HFFc6 (cell line): Measurements from ENCODE around the gene TOPAZ1. TPM values are rescaled to one million over a fixed set of nuclear protein-coding genes. Genes with fewer than 3 reads are reported as not detected.
A peak's percentile ranks its signal among the peaks of the same experiment; 100 is the strongest.

Experiments
- DNase-seq: peaks from one replicate; pipeline ENCODE4 v3.0.0-alpha.2; 2018
- H3K27ac Mint-ChIP-seq: 2 replicates; pipeline ENCODE4 v1.8.0; 2020; ENCODE audit warnings: mild to moderate bottlenecking, mixed read lengths
- H3K27me3 Mint-ChIP-seq: 2 replicates; pipeline ENCODE4 v1.8.0; 2021; ENCODE audit warnings: mild to moderate bottlenecking, moderate library complexity, mixed read lengths; ENCODE audit not compliant: insufficient read depth
- H3K36me3 Mint-ChIP-seq: 2 replicates; pipeline ENCODE4 v1.8.0; 2021; ENCODE audit warnings: low read depth, mixed read lengths
- H3K4me1 Mint-ChIP-seq: 2 replicates; pipeline ENCODE4 v1.8.0; 2020; ENCODE audit warnings: low read depth, mixed read lengths
- H3K4me3 Mint-ChIP-seq: 2 replicates; pipeline ENCODE4 v1.8.0; 2020; ENCODE audit warnings: mild to moderate bottlenecking, moderate library complexity, mixed read lengths
- H3K9me3 Mint-ChIP-seq: 2 replicates; pipeline ENCODE4 v1.8.0; 2020; ENCODE audit warnings: mild to moderate bottlenecking, mixed read lengths
- CTCF ChIP-seq: fragments of 200-600 bp; sonication (generic); IDR thresholded peaks from 2 replicates; pipeline ENCODE4 v1.5.0; 2021; ENCODE audit warnings: antibody characterized with exemption, mild to moderate bottlenecking
- total RNA-seq, 6 experiments: library from RNA; stranded (reverse); fragmentation: NEBNext Ultra II Directional; extraction: Animal tissue kit (Norgen Biotek cat#: 25700); gene quantifications; 2 replicates in 1 of 6; 3 replicates in 5 of 6; pipeline ENCODE4 v1.2.3, GENCODE V29; 2021

TOPAZ1 gene
- total RNA-seq, 6 experiments from 2014 or later: not detected

DNA sequence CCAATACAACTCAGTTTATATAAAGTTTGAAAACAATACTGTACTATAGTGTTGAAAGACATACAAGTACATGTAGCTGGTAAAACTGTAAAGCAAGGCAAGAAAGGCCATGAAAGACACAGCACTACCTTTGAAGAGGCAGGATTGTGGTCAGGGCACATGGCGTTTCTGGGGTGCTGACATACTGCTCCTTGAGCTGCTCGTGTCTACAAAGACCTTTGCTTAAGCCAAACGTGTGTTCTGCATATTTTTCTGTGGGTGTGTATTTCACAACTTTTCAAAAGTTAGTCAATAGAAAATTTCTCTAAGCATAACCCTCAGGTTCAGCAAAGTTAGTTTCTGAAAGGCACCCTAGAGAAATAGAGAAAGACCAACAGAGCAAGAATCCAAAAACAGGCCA, 14.1 kb upstream of the TOPAZ1 start:
- Mint-ChIP-seq H3K9me3 (no peaks in the 10 kb centered on the region), H3K27me3 (peaks cover 10% of the 10 kb centered on the region), H3K4me1 (peaks cover 8% of the 10 kb centered on the region; the same call in 1 of the 2 replicates), H3K4me3 (no peak overlapping the region), H3K27ac (no peak overlapping the region), H3K36me3 (no peaks in the 10 kb centered on the region)
- TF ChIP-seq CTCF: no peak
- no peak for DNase-seq

- no peak for TF ChIP-seq CTCF
- H3K4me1 Mint-ChIP-seq: no peaks in the 10 kb centered on the region
- DNase-seq: no peak
- H3K36me3 Mint-ChIP-seq: no peaks in the 10 kb centered on the region
- no peak overlapping the region for H3K4me3 Mint-ChIP-seq
- H3K27me3 Mint-ChIP-seq: peaks cover 6% of the 10 kb centered on the region
- H3K9me3 Mint-ChIP-seq: no peaks in the 10 kb centered on the region
- H3K27ac Mint-ChIP-seq: no peak overlapping the region
Observed at GRCh38 chr3:44228900-44229299, 12.8 kb upstream of the TOPAZ1 start.

- Mint-ChIP-seq H3K4me1 (peaks cover 9% of the 10 kb centered on the region), H3K27ac (no peak overlapping the region), H3K9me3 (no peaks in the 10 kb centered on the region), H3K4me3 (no peak overlapping the region), H3K27me3 (peaks cover 5% of the 10 kb centered on the region; the same call in 1 of the 2 replicates), H3K36me3 (no peaks in the 10 kb centered on the region)
- DNase-seq: no peak
- no peak for TF ChIP-seq CTCF
Observed at GRCh38 chr3:44232407-44232806, 9.3 kb upstream of the TOPAZ1 start.

DNA sequence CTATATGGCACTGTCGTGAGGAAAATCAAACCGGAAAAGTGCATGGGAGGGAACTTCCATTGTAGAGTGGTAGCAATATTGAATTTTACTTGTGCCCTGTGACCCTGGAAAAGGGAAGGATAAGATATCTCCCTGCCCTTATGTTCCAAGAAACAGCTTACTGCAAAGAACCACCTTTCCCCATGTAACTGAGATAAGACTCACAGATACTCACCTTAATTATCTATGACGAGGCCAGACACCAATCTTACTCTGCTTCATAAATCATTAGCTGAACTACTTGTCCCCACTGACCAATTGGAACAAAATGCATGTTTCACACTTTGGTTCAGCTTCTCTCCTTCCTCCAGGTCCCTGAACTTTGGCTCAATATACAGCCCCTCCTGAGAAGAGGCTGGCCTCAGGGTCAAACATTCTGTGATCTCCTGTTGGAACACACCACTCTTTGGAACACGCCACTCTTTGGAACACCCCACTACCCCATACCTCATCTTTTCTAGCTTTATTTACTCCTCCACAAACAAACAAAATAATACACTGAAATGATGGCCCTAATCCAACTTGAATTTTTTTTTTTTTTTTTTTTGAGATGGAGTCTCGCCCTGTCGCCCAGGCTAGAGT, 6.9 kb upstream of the TOPAZ1 start:
- no peaks in the 10 kb centered on the region for H3K36me3 Mint-ChIP-seq
- no peak for TF ChIP-seq CTCF
- H3K4me1 Mint-ChIP-seq: peaks cover 9% of the 10 kb centered on the region
- DNase-seq: no peak
- H3K9me3 Mint-ChIP-seq: no peaks in the 10 kb centered on the region
- no peak overlapping the region for H3K4me3 Mint-ChIP-seq
- no peak overlapping the region for H3K27ac Mint-ChIP-seq
- H3K27me3 Mint-ChIP-seq: peaks cover 9% of the 10 kb centered on the region

DNA sequence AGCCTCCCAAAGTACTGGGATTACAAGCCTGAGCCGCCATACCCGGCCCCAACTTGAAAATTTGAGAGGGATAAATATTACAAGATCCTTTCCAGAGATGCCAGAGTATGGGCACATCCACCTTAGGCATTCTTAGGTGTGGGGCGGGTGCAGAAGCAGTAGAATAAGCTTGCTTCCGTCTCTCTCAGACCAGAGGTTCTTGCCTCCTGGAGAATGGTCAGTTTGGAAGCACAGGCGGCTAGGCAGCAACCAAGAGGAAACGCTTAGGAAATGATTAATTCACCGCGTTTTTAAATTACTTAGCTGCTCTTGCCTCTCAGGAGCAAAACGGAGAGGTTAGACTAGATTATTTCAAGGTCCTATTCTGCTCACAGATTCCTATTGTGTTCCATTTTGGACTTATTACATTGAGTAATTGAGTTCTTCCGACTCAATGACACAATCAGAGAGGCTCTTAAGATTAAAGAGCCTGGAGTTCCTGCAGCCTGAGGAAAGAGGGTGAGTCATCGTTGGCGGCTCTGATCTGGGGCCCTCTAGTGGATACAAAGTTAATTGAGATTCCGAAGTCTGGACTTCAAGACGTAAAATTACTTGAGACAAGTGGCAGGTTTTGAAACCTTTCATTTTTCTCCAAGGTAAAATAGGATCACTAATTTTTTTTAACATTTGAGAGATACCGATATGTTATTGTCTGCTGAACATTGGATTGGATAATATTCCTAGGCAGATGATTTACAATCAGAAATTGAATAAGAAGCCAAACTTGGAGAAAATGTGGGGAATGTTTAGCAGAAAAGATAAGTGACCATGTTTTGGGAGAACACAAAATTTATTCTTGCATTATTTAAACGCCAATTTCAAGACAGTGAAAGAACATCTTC, 5.8 kb upstream of the TOPAZ1 start:
- peaks cover 9% of the 10 kb centered on the region for H3K27me3 Mint-ChIP-seq
- no peaks in the 10 kb centered on the region for H3K9me3 Mint-ChIP-seq
- H3K27ac Mint-ChIP-seq: no peak overlapping the region
- peak overlapping the region; percentile 15; the same call in 1 of the 2 replicates for H3K4me3 Mint-ChIP-seq
- TF ChIP-seq CTCF: peak; percentile 92
- no peaks in the 10 kb centered on the region for H3K36me3 Mint-ChIP-seq
- peak; percentile 80 for DNase-seq
- peaks cover 9% of the 10 kb centered on the region for H3K4me1 Mint-ChIP-seq
